NB4 (cell line): Measurements from ENCODE around the gene MEGF6.

Experiments
- DNase-seq: peaks from one replicate; pipeline ENCODE4 v3.0.0; 2010; ENCODE audit warnings: low read depth
- H3K4me3 ChIP-seq: one replicate; pipeline ENCODE4 v1.5.1; 2011; ENCODE audit warnings: mild to moderate bottlenecking, low read depth, low read length, moderate library complexity
- MYC ChIP-seq: IDR thresholded peaks from 2 replicates; pipeline ENCODE4 v1.6.1; 2011; ENCODE audit warnings: low read depth, low read length
- POLR2A ChIP-seq: IDR thresholded peaks from 2 replicates; pipeline ENCODE4 v1.6.1; 2011; ENCODE audit warnings: mild to moderate bottlenecking; ENCODE audit not compliant: insufficient read length; ENCODE audit errors: extremely low read depth
- TF ChIP-seq, protein P1 (sequence below): IDR thresholded peaks from 2 replicates; pipeline ENCODE4 v1.6.1; 2011; ENCODE audit warnings: low read depth, low read length
- TF ChIP-seq, protein P2 (sequence below): IDR thresholded peaks from one replicate; pipeline ENCODE4 v1.5.1; 2012; ENCODE audit warnings: low read depth, low read length

Gene MEGF6

DNA sequence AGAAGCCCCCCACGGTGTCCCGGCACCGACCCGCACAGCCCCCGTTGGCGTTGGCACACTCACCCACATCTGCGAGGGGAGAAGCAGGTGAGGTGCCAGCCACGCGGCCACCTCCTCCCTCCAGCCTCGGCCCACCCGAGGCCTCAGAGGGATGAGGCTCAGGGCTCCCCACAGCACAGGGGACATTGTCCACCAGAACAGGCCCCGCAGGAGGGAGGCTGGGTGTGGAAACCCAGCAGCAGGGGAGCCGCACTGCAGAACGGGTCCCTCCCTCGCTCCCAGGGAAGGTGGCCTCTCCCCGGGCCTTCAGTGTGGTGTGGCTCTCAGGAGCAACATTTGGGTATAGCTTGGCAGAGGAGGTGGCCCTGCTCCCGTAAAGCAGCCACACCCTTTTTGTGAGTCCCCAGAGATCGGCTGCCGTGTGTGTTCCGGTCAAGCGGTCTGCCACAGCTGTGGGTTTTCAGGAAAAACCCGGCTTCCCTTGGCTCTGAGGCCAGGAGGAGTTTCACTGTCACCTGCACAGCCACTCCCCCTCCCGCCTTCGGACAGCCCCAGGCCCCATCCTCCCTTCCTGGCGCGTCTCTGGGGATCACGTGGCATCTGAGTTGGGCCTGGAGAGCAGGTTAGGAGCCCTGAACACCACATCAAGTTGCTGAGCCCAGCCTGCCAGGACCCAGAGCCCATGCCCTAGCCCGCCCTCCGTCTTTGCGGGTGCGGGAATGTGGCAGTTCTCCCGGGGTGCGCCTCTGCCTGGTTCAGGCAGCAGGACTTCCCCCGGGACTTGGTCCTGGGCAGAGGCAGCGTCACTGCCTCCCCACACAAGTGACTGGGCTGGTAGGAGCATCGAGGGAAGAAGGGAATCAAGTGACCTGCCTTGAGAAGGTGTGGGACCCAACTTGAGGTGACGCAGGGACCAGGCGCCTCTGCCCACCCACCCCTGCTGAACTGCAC, 64.0 kb downstream of the MEGF6 start:
- peak; percentile 62 for DNase-seq
- H3K4me3 ChIP-seq, result no peak overlapping the region
- TF ChIP-seq, protein P1, sequence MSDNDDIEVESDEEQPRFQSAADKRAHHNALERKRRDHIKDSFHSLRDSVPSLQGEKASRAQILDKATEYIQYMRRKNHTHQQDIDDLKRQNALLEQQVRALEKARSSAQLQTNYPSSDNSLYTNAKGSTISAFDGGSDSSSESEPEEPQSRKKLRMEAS, result peak; percentile 66
- no peak for TF ChIP-seq MYC

- no peak overlapping the region for H3K4me3 ChIP-seq
- DNase-seq, result no peak
- no peak for TF ChIP-seq POLR2A
- TF ChIP-seq, protein P2, sequence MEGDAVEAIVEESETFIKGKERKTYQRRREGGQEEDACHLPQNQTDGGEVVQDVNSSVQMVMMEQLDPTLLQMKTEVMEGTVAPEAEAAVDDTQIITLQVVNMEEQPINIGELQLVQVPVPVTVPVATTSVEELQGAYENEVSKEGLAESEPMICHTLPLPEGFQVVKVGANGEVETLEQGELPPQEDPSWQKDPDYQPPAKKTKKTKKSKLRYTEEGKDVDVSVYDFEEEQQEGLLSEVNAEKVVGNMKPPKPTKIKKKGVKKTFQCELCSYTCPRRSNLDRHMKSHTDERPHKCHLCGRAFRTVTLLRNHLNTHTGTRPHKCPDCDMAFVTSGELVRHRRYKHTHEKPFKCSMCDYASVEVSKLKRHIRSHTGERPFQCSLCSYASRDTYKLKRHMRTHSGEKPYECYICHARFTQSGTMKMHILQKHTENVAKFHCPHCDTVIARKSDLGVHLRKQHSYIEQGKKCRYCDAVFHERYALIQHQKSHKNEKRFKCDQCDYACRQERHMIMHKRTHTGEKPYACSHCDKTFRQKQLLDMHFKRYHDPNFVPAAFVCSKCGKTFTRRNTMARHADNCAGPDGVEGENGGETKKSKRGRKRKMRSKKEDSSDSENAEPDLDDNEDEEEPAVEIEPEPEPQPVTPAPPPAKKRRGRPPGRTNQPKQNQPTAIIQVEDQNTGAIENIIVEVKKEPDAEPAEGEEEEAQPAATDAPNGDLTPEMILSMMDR, result no peak
These were observed 65.3 kb downstream of the MEGF6 start for GRCh38 chr1:3546048-3546384.

GRCh38 chr1:3545363-3546047, 65.8 kb downstream of the MEGF6 start:
- DNase-seq, result no peak
- TF ChIP-seq, protein P2, result no peak
- TF ChIP-seq POLR2A (no peak), MYC (no peak)
- TF ChIP-seq, protein P1, result no peak
- H3K4me3 ChIP-seq, result no peak overlapping the region

DNA sequence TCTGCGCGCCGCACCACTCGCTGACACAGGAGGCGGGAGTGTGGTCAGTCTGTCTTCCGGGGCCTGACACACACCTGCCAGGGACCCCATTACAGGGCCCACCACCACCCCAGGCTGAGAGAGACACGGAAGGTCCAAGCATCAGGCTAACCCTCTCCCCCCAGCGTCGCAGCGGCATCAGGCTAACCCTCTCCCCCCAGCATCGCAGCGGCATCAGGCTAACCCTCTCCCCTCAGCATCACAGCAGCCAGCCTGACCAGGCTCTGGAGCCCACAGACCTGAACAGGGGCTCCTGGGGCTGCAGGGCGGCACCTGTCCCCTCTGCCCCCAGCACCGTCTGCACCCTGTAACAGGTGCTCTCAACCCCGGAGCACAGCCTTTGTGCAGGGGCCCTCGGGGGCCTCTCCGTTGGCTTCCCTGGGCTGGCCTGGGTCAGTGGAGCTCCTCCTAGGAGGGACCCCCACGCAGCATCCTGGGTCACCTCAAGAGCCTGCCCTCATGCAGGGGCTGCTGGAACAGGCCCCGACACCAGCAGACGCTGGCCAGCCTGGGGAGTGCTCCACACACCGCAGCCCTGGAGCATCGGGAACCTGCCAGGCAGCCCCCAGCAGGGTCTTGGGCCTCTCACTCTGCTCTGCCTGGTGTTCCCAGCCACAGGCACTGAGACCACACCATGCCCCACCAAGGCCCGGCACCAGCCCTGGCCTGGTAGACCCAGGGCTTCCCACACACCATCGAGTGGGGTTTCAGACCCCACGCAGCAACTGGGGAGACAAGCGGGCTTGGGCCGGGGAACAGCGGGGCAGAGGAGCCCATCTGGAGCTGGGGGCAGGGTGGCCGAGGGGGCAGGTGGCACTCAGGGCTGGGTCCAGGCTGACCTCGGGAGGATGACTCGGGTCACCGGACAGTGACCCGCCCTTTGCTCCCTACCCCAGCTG, 67.0 kb downstream of the MEGF6 start:
- TF ChIP-seq MYC (no peak), POLR2A (no peak)
- TF ChIP-seq, protein P2, result no peak
- TF ChIP-seq, protein P1, result no peak
- no peak overlapping the region for H3K4me3 ChIP-seq
- DNase-seq, result no peak

- no peak for TF ChIP-seq MYC
- TF ChIP-seq, protein P2, result no peak
- TF ChIP-seq, protein P1, result no peak
- TF ChIP-seq POLR2A, result no peak
- DNase-seq, result no peak
- H3K4me3 ChIP-seq, result no peak overlapping the region
These were observed 68.0 kb downstream of the MEGF6 start for GRCh38 chr1:3543076-3544039.
